ENCODE data around the gene NCL. TPM values are rescaled to one million over a fixed set of nuclear protein-coding genes. Genes with fewer than 3 reads are reported as not detected.

Gene NCL
- total and polyA plus RNA-seq, 2 of the 13 experiments (the other 11 are each of a cell fraction or from before 2014, with no cell fraction given), result 105 to 779 TPM

- no peak for TF ChIP-seq UBTF (CRISPR knock-in tag; IDR thresholded peaks at IDR 0.05)
- no peak for TF ChIP-seq ZEB1 (IDR thresholded peaks at IDR 0.05; ENCODE audit: insufficient replicate concordance, low read depth)
- no peak for TF ChIP-seq ZNF572 (CRISPR knock-in tag; IDR thresholded peaks at IDR 0.05)
- no peak for TF ChIP-seq SSRP1 (CRISPR knock-in tag; IDR thresholded peaks at IDR 0.05)
- no peak for TF ChIP-seq ELF3 (CRISPR knock-in tag; IDR thresholded peaks at IDR 0.05)
- TF ChIP-seq SIN3B (IDR thresholded peaks at IDR 0.05; ENCODE audit: low read length), result no peak
- TF ChIP-seq TCF7 (IDR thresholded peaks at IDR 0.05; ENCODE audit: low read depth), result no peak
- TF ChIP-seq NKX3-1 (CRISPR knock-in tag; IDR thresholded peaks at IDR 0.05), result no peak
- no peak for TF ChIP-seq TSC22D2 (CRISPR knock-in tag; IDR thresholded peaks at IDR 0.05; ENCODE audit: borderline replicate concordance)
- no peak for TF ChIP-seq ZKSCAN1 (IDR thresholded peaks at IDR 0.05; ENCODE audit: low read length)
- no peak for TF ChIP-seq ZNF431 (CRISPR knock-in tag; IDR thresholded peaks at IDR 0.05; ENCODE audit: borderline replicate concordance, low read depth)
- no peak for TF ChIP-seq TERF1 (CRISPR knock-in tag; IDR thresholded peaks at IDR 0.05)
- no peak for TF ChIP-seq SPEN (CRISPR knock-in tag; IDR thresholded peaks at IDR 0.05; ENCODE audit: low read depth)
- no peak for TF ChIP-seq ATF4 (CRISPR knock-in tag; IDR thresholded peaks at IDR 0.05)
- no peak for TF ChIP-seq CENPX (CRISPR knock-in tag; IDR thresholded peaks at IDR 0.05)
- TF ChIP-seq MTA3 (CRISPR knock-in tag; IDR thresholded peaks at IDR 0.05), result no peak
- TF ChIP-seq ZNF136 (CRISPR knock-in tag; IDR thresholded peaks at IDR 0.05; ENCODE audit: low read depth), result 0 out of 2 replicates have a peak, but pooled peaks have one; percentile 0
- no peak for TF ChIP-seq GATAD2A (CRISPR knock-in tag; IDR thresholded peaks at IDR 0.05)
- TF ChIP-seq ZNF18 (CRISPR knock-in tag; IDR thresholded peaks at IDR 0.05; ENCODE audit: insufficient replicate concordance), result no peak
- TF ChIP-seq ZNF639 (CRISPR knock-in tag; conservative IDR thresholded peaks at IDR 0.05), result no peak
- TF ChIP-seq ATF5 (CRISPR knock-in tag; IDR thresholded peaks at IDR 0.05; ENCODE audit: low read depth), result no peak
- no peak for TF ChIP-seq DMAP1 (CRISPR knock-in tag; IDR thresholded peaks at IDR 0.05)
- TF ChIP-seq ZBTB7A (CRISPR knock-in tag; IDR thresholded peaks at IDR 0.05), result no peak
- TF ChIP-seq HES4 (CRISPR knock-in tag; IDR thresholded peaks at IDR 0.05; ENCODE audit: borderline replicate concordance), result 0 out of 2 replicates have a peak, but pooled peaks have one; percentile 76
These were observed 51.7 kb downstream of the NCL start (continued) for GRCh38 chr2:231412618-231412963.

Data from HepG2 (cell line).